Bronchial smooth muscle cell (primary cell): ENCODE results near the gene ATCAY. TPM values are rescaled to one million over a fixed set of nuclear protein-coding genes. Genes with fewer than 3 reads are reported as not detected.

Experiments used
- total RNA-seq: library from RNA; depleted of rRNA; stranded (reverse); fragments of >200 nt; gene quantifications from 2 replicates; pipeline ENCODE4 v1.2.1, GENCODE V29; 2014

ATCAY gene, protein sequence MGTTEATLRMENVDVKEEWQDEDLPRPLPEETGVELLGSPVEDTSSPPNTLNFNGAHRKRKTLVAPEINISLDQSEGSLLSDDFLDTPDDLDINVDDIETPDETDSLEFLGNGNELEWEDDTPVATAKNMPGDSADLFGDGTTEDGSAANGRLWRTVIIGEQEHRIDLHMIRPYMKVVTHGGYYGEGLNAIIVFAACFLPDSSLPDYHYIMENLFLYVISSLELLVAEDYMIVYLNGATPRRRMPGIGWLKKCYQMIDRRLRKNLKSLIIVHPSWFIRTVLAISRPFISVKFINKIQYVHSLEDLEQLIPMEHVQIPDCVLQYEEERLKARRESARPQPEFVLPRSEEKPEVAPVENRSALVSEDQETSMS
- not detected in 2 replicates for total RNA-seq

DNA sequence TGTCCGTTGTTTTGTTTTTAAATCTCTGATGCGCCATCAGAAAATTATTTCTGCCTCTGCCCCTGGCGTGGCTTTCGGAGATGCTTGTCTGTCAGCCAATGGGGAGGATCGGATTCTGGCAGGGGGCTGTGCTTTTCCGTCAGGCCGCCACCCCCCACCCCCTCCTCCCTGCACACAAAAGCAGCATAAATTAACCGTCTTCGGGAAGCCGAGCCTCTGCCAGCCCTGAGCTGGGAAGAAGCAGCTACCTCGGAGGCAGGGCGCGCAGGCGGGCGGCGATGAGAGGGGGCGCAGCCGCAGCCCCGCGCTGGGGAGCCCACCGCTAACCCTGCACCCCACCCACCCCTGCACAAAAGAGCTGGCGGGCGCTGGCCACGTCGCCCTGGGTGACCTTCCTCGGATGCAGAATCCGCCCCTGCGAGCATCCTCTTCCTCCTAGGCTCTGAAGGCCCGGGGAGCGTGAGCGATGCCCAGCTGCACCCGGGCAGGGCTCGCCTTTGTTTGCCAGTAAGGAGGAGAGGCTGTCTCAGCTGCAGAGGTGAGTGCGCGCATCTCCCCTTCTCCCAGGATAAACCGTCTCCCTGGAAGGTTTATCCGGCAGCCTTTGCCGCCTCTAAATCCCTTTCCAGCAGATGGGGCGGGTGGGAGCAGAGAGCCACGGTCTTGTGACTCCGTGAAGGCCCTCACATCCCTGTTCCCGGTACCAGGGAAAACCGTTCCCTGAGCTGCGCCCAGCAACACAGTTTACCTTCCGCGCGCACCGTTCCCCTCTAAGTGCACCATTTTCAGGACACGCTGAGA lies at the start of gene ATCAY:
TSS of gene ATCAY (plus strand) at position 215 of the 801 bp plus-strand sequence. CDS start 5,083 bp downstream, outside the sequence.

DNA sequence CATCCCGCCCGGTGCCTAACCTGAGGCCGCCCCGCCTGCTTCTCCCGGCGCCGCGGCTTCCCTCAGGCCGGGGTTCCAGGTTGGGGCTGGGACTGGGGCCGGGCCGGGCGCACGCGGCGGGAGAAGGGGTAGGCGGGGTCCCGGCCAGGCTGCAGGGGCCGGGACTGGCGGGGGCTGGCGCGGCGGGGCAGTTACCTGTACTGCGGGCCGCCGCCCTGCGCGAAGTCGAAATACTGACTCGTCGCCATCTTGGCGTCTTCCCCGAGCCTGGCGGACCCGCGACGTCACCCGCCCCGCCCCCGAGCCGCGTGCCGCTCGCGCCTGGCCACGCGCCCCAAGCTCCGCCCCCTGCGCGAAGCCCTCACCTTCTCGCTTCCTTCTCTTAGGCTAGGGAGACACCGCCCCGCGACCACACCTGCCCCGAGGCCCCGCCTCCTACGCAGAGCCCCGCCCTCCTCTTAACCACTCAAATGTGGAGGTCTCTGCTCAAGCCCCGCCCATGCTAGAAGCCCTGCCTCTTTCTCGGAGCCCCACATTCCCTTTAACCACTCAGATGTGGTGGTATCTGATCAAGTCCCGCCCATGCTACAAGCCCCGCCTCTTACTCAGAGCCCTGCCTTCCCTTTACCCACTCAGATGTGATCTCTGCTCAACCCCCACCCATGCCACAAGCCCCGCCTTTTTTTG lies 11.6 kb upstream of the ATCAY start, which contains the start of gene ZFR2:
TSS of gene ZFR2 (minus strand) at position 269 of the 687 bp plus-strand sequence. CDS start at position 248, 21 bp downstream.

DNA sequence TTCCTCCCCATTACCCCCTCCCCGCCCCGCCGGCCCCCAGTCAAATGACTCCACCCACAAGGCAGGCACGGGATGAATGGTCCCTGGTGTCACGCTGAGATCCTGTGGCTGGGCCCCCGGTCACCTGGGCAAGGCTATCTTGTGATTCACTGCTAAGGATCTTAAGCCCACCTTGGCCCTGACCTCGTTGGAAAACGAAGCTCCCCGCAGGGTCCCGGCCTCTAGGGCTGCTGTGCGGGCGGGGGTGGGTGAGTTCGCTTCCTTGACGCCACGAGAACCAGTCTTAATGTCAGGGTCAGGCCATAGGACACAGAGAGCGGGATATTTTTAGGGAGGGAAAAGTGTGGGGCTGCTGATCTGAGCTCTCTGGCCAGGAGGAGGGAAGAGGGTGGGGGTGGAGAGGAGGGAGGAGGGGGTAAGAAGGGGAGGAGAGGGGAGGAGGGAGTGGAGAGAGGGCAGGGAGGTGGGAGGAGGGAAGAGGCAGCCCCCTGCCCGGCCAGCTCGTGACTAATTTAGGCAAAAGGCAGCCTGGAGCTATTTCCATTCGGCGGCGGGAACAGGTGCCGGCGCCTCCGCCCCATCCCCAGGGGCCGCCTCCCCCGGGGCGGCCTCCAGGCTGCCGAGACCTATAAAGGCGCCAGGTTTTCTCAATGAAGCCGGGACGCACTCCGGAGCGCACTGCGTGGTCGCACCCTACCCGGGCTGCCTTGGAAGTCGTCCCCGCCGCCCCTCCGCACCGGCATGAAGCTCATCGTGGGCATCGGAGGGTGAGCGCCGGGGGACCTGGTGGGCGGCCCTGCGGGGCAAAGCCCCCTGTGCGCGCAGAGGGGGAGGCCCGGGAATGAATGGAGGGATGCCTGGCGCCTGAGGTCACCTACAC lies 52.7 kb downstream of the ATCAY start, which contains the start of gene NMRK2:
TSS of gene NMRK2 (plus strand) at position 139 of the 880 bp plus-strand sequence. CDS start at position 742, 603 bp downstream.

DNA sequence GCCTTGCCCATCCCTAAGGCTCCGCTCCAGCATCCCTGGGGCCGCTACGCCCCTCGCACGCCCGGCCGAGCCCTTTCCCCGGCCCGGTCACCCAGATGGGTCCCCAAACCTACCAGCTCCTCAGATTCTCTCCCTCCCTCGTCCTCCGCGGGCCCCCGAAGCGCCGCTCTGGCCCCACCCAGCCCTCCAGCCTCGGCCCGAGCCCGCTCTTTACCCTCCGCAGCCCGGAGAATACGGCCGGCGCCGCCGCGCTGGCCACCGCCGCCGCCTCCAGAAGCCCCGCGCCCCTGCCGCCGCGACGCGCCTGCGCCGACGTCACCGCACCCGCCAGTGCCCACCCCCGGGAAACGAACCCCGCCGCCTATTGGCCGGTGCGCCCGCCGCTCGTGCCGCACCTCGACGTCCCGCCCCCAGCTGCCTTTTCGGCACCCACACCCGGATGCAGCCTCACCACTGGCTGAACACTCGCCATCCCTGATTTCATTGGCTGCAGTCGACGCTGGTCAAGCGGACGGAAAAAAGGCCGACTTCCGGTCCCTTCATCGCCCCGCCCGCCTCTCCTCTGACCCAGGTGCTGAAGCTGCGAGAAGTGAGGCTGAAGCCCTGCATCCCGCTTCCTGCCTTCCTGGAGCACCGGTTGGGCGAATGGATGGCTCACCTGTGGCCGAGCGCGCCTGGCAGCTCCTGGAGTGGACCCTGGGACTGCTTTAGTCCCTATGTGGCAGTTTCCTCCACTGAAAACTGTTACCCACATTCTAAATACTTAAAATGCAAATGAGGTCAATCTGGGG lies 90.5 kb downstream of the ATCAY start, which contains the start of gene DAPK3:
TSS of gene DAPK3 (minus strand) at position 292 of the 791 bp plus-strand sequence. CDS start 1,364 bp downstream, outside the sequence.

Other genes with a start within 250 kb of the ATCAY start
- 20.3 and 33.6 TPM in 2 replicates for gene PIP5K1C, start 180.2 kb upstream of the ATCAY start, total RNA-seq
- gene TJP3, start 172.3 kb upstream of the ATCAY start, total RNA-seq: under 0.01 TPM in 1 of 2 replicates, not detected in the other
- gene APBA3, start 119.0 kb upstream of the ATCAY start, total RNA-seq: 12.1 and 12.5 TPM in 2 replicates
- gene MRPL54, start 118.0 kb upstream of the ATCAY start, total RNA-seq: 16.6 and 54.7 TPM in 2 replicates
- not detected in 2 replicates for gene RAX2, start 108.5 kb upstream of the ATCAY start, total RNA-seq
- gene MATK, start 94.3 kb upstream of the ATCAY start, total RNA-seq: 0.16 TPM in 1 of 2 replicates, not detected in the other
- not detected in 2 replicates for gene ZFR2, start 11.6 kb upstream of the ATCAY start, total RNA-seq
- gene NMRK2, start 52.4 kb downstream of the ATCAY start, total RNA-seq: not detected in 2 replicates
- gene DAPK3, start 90.4 kb downstream of the ATCAY start, total RNA-seq: 105 and 154 TPM in 2 replicates
- gene EEF2, start 104.8 kb downstream of the ATCAY start, total RNA-seq: 2,991 and 4,523 TPM in 2 replicates
- gene PIAS4, start 127.1 kb downstream of the ATCAY start, total RNA-seq: 9.8 and 13.6 TPM in 2 replicates
- gene ZBTB7A, start 186.2 kb downstream of the ATCAY start, total RNA-seq: 13.1 and 17.9 TPM in 2 replicates
- gene MAP2K2, start 243.4 kb downstream of the ATCAY start, total RNA-seq: 192 and 263 TPM in 2 replicates